Heart right ventricle (tissue), 16 donors: Measurements from ENCODE around the gene KIAA1671. TPM values are rescaled to one million over a fixed set of nuclear protein-coding genes. Genes with fewer than 3 reads are reported as not detected.

Experiments used
- ATAC-seq, 8 donors: fragments of 200-7000 bp; cut with Tn5 transposase; one replicate each; pipeline ENCODE4 v1.9.1; 2020; ENCODE audit warnings: mild to moderate bottlenecking in 8 of 8, moderate library complexity in 8 of 8, moderate number of reproducible peaks in 1 of 8
- DNase-seq, 2 donors: peaks; one replicate each; pipeline ENCODE4 v3.0.0-alpha.2; 2020
- H3K27ac ChIP-seq, 10 donors: fragments of 200-600 bp; sonication (generic) in 2 of 10; one replicate each; pipeline versions ENCODE4 v1.5.0 to v1.8.0; 2020 to 2022; ENCODE audit warnings: mild to moderate bottlenecking in 3 of 10
- H3K27me3 ChIP-seq, 7 donors: fragments of 200-600 bp; one replicate each; pipeline ENCODE4 v1.8.0; 2021 to 2022; ENCODE audit warnings: mild to moderate bottlenecking in 2 of 7
- H3K36me3 ChIP-seq, 9 donors: fragments of 200-600 bp; sonication (generic) in 1 of 9; one replicate each; pipeline versions ENCODE4 v1.5.0 to v1.8.0; 2020 to 2022; ENCODE audit warnings: mild to moderate bottlenecking in 2 of 9
- H3K4me1 ChIP-seq, 9 donors: fragments of 200-600 bp; sonication (generic) in 1 of 9; one replicate each; pipeline versions ENCODE4 v1.5.0 to v1.8.0; 2020 to 2022; ENCODE audit warnings: mild to moderate bottlenecking in 4 of 9
- H3K4me3 ChIP-seq, 10 donors: fragments of 200-600 bp; sonication (generic) in 2 of 10; one replicate each; pipeline versions ENCODE4 v1.5.0 to v1.8.0; 2020 to 2022; ENCODE audit warnings: mild to moderate bottlenecking in 7 of 10, moderate library complexity in 2 of 10
- H3K9me3 ChIP-seq, 11 donors: fragments of 200-600 bp in 10 of 11; sonication (generic) in 2 of 11; one replicate each; pipeline versions ENCODE4 v1.5.0 to v1.8.0; 2013 to 2022; ENCODE audit warnings: mild to moderate bottlenecking in 2 of 11, control low read depth in 1 of 11, moderate library complexity in 1 of 11
- CTCF ChIP-seq, 9 donors: fragments of 200-600 bp; sonication (generic) in 2 of 9; IDR thresholded peaks; one replicate each; pipeline versions ENCODE4 v1.5.0 to v1.8.0; 2021 to 2022; ENCODE audit warnings: antibody characterized with exemption in 9 of 9, mild to moderate bottlenecking in 5 of 9, moderate library complexity in 1 of 9
- WGBS, 2 donors: extraction: QIAGEN DNeasy Blood & Tissue Kit; methylation state at CpG; one replicate each; pipeline ENCODE4 v1.1.7; 2013; ENCODE audit warnings: inconsistent platforms in 1 of 2; 5-methylcytosine and 5-hydroxymethylcytosine counted together
- intact Hi-C, 10 donors: fragments of 100-400 bp; cut with DNase I; formaldehyde crosslinking; loops; one replicate each; pipeline versions ENCODE4 v1.11.1 to v1.14.2; 2022
- polyA plus RNA-seq, 2 donors: library from polyadenylated mRNA; stranded (reverse); fragments of 200-250 nt; gene quantifications; one replicate each; pipeline ENCODE4 v1.2.3, GENCODE V29; 2013
- total RNA-seq, 10 donors: library from RNA; stranded (reverse); fragmentation: NEBNext Ultra II Directional in 3 of 10; extraction: Animal tissue kit (Norgen Biotek cat#: 25700) in 3 of 10; gene quantifications; one replicate each; pipeline versions ENCODE4 v1.2.1 to v1.2.4, GENCODE V29; 2021 to 2023
- donor health status: Arrhythmogenic right ventricular cardiomyopathy.
- donor health status: ischemic (EF 13 %, LVEDD 7.1; RV severe dilation, severe dysfunction).
- donor health status: healthy with polysubstance abuse.
- donor health status: DM: no; HTN: yes; CAD: no.
- donor health status: DM: no; HTN: no; CAD: no.
- donor health status: ischemic (EF 25% LVEDD 6.9; RV normal size, moderate dysfunction).
- donor health status: ischemic (EF 25% LVEDD 5.7; RV mildly dilated, moderate dysfunction).
- donor health status: healthy.
- donor health status: DM: yes; HTN: yes; CAD: no.
- donor health status: Ischemic cardiomyopathy.
- donor health status: ischemic (EF 35%, LVEDD 5.7; RV mildly dilated, moderate dysfunction).
- donor health status: nonischemic (EF 11% LVEDD 7.7; RV severe dilation, severe dysfunction).
- donor health status: DM: yes; HTN: yes; CAD: no.
- donor health status: PGD.
- donor health status: ischemic (EF 29% LVEDD 5.4; RV normal size, mild dysfunction).
- donor health status: nonischemic (EF 23%, LVEDD 6.1; RV moderate dilation, normal function).

The KIAA1671 gene
- total and polyA plus RNA-seq, 12 donors, result 2.9 to 26.2 (median 13.7) TPM

DNA sequence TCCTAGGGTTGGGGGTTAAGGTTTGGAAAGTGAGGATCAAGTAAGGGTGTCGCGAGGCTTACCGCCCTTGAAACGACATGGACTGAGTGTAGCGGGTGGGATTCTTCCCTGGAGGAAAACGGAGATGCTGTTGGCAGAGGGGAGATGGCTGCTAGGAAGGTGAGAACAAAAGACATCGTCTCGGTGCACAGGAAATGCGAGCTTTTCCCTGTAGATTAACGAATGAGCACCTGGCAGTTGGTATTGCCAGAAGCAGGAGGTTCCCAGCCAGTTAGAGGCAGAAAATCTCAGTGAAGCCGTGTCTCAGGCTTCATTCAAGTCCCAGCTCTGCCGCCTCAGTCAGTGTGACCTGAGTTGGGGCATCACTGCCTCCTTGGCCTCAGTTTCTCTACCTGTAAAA, 4.6 kb upstream of the KIAA1671 start:
- peaks cover 0 to 16% (median 0%) of the 10 kb centered on the region in 7 donors for H3K27me3 ChIP-seq

DNA sequence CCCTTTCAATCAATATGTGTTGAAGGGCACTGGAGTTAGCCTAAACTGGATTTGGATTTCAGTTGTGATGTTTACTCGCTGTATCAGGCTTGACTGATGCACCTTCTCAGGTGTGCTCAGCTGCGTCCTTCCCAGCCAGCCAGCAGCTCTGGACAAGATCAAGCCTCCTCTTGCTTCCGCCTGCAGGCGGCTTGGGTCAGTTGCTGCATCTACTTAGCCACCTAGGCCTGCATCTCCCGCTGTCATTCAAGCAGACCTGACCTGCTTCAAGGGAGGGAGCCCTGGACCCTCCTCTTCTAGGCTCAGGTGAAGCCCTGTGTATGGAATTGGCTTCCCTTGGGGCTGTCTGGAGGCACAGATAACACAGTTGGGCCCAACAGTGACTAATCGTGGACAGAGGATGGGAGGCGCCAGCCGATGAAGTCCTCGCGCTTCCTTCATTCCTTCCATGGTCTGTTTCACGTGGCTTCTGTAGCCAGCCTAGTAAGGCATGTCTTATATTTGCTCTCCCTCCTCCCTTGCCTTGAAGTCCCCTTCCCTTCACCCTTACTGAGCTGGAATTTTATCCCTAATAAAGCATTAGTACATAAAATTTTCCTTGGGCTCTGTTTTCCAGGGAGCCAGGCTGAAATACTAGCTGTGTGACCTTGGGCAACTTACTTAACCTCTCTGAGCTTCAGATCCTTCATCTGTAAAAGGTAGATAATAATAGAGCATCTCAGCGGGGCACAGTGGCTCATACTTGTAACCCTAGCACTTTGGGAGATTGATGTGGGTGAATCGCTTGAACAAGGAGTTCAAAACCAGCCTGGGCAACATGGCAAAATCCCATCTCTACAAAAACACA, 3.9 kb upstream of the KIAA1671 start:
- DNase-seq (no peak), ATAC-seq (no peak)
- TF ChIP-seq CTCF (IDR thresholded peaks at IDR 0.05), result no peak
- H3K9me3 ChIP-seq, result no peaks in the 10 kb centered on the region
- intact Hi-C loops, result no loop called here
- peaks cover 0 to 23% (median 0%) of the 10 kb centered on the region in 7 donors for H3K27me3 ChIP-seq
- no peaks in the 10 kb centered on the region for H3K36me3 ChIP-seq
- H3K4me3 ChIP-seq, result no peak overlapping the region
- WGBS, 2 donors, result 85 to 88% methylated on average over 13 of the region's 13 CpGs
- peaks cover 0 to 24% (median 10%) of the 10 kb centered on the region in 9 donors for H3K4me1 ChIP-seq
- H3K27ac ChIP-seq, result no peak overlapping the region

More for the DNA sequence above, 4.6 kb upstream of the KIAA1671 start:
- WGBS, 2 donors, result 61 to 64% methylated on average over 12 of the region's 12 CpGs
- Histone ChIP-seq H3K4me1 (peaks cover 0 to 17% (median 7%) of the 10 kb centered on the region in 9 donors), H3K9me3 (no peaks in the 10 kb centered on the region), H3K36me3 (no peaks in the 10 kb centered on the region), H3K4me3 (no peak overlapping the region), H3K27ac (no peak overlapping the region)
- DNase-seq (no peak), ATAC-seq (no peak)
- intact Hi-C loops, result no loop called here
- no peak for TF ChIP-seq CTCF (IDR thresholded peaks at IDR 0.05)

- intact Hi-C loops, result loop anchor here in 6 of 10 donors (2.0 to 5.0 kb wide), 4 partner anchors 37 to 100 kb away; no protein-coding TSS in a partner anchor
- whole genome bisulfite sequencing, 2 donors, result 27 to 28% methylated on average over 7 of the region's 7 CpGs
- Histone ChIP-seq H3K27ac (no peak overlapping the region), H3K27me3 (peaks cover 0 to 26% (median 0%) of the 10 kb centered on the region in 7 donors), H3K36me3 (no peaks in the 10 kb centered on the region), H3K4me1 (peaks cover 5 to 42% (median 19%) of the 10 kb centered on the region in 9 donors), H3K4me3 (peak overlapping the region in 2 of 10 donors; percentile 24 to 26), H3K9me3 (no peaks in the 10 kb centered on the region)
- no peak for TF ChIP-seq CTCF (IDR thresholded peaks at IDR 0.05)
- ATAC-seq (no peak), DNase-seq (no peak)
Observed at GRCh38 chr22:24950272-24950902, 2.1 kb upstream of the KIAA1671 start.

DNA sequence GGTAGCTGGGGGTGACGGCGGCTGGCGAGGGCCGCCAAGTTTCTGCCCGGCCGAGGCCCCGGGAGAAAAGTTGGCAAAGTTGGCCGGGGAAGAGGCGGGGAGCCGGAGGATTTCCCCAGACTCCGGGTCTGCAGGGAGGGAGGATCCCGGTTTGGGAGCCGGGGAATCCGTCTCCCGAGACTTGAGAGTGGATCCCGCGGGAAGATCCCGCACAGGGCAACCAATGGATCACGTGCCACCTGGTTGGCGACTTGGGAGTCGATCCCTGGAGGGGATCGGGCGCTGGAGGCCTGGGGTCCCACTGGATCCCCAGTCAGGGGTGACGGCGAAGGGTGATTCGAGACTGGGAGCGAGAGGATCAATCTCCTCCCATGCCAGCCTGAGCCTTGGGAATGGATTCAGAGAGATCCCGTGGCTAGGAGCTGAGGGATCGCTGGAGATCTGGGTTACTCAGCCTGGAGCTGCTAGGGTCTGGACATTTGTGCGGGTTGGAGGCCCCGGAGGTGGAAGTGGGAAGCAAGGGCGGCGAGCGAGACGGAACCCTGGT, 394 bp downstream of the KIAA1671 start:
- Histone ChIP-seq H3K4me3 (peak overlapping the region; percentile 56 to 98 (median 78)), H3K27ac (peak overlapping the region; percentile 34 to 94 (median 83)), H3K36me3 (no peaks in the 10 kb centered on the region), H3K27me3 (peaks cover 0 to 26% (median 0%) of the 10 kb centered on the region in 7 donors), H3K9me3 (no peaks in the 10 kb centered on the region), H3K4me1 (peaks cover 5 to 49% (median 19%) of the 10 kb centered on the region in 9 donors)
- intact Hi-C loops, result loop anchor here (1.0 to 5.0 kb wide), 6 partner anchors 34 to 96 kb away; no protein-coding TSS in a partner anchor
- ATAC-seq (peak; percentile 2 to 34 (median 28)), DNase-seq (peak; percentile 43 to 52)
- 0 to 1% methylated on average over 29 to 35 of the region's 35 CpGs for WGBS, 2 donors
- TF ChIP-seq CTCF (IDR thresholded peaks at IDR 0.05), result no peak
